ENCODE results near the gene CTIF.
"Not testable (repeated sequence)": the region's sequence is repeated elsewhere in the genome, so short reads cannot be mapped to it uniquely, and the experiment has no call there.

Gene CTIF

DNA sequence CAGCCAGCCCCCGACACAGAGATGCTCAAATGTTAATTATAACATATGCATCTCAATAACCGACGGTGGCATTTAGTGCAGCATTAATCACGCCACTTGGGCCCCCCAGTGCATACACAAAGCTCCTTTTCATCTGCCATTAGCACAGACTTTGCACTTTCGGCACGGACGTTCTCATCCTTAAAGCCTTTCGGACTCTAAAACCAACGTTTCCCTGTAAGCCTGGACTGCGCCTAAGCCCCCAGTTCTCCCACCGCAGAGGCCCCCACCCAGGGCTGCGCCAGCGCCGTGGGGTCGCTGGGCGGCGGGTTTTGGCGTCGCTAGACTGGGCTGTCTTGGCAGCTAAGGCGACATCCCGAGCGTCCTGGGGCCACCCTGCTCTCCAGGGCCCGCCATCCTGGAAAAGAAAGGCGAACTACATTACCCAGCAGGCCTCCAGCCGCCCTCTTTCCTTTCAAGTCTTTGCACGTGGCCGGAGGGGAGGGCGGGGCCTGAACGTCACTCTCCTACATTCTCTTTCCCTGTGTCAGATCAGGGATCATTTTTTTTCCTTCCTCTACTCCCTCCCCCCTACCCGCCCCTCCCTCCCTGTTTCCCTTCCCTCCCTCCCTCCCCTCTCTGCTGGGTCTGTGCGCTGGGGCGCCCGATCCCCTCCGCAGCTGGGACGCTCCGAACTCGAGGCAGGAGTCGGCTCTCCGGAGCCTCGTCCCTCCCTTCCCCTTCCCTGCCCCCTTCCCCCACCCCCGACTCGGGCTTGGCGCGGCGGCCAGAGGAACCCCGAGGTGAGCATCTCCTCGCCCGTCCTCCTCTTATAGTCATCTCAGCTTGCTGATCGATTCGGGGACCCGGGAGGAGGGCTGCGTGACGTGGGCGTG is at the start of gene CTIF:
TSS of gene CTIF (plus strand) at position 501 of the 875 bp plus-strand sequence. CDS start 80,535 bp downstream, outside the sequence.
- peak; percentile 69 for DNase-seq

DNA sequence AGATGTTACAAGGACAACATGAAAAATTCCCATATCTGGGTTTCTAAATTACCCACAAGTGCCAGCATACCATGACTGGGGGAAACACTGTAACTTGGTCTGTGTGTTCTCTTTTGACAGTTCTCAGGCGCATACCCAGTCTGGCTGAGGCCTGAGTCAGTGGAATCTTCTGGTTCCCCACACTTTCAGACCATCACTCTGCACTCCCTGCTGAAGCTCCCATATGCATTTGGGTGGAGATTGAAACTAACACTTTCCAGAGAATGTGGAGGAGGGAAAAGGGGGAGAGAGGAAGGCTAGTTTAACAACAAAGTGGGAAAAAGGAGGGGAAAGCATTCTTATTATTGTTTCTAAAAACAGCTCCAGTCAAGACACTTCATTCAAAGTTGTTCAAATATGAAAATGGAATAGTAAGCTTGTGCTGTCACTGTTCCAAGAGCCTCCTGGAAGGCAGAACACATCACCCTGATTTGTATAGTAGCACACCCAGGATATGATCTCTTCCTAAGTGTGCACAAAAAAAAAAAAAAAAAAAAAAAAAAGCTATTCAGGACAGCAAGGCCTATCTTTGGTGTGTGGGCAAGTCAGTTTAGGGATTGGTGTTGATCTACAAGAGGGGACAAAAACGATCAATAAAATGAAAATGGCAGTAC is 48.1 kb upstream of the CTIF start:
- no peak for DNase-seq

GRCh38 chr18:48492880-48493279 is 46.0 kb upstream of the CTIF start:
- no peak for DNase-seq

GRCh38 chr18:48493434-48494230 is 45.2 kb upstream of the CTIF start:
- DNase-seq: peak; percentile 16

DNA sequence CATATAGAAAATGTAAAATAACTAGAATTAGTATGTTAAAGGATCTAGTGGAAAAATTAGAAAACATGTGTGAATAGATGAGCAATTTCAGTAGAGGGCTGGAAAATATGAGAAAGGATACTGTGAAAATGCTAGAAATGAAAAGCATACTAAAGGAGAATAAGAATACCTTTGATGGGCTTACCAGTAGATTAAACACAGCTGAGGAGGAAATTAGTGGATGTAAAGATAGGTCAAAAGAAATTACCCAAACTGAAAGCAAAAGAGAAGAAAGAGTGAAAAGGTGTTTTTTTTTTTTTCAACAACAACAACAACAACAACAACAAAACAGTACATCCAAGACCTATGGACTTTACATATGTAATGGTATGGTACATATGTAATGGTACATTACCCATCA is 41.0 kb upstream of the CTIF start:
- no peak for DNase-seq

- no peak for DNase-seq
These were observed 38.3 kb upstream of the CTIF start for GRCh38 chr18:48500517-48500916.

DNA sequence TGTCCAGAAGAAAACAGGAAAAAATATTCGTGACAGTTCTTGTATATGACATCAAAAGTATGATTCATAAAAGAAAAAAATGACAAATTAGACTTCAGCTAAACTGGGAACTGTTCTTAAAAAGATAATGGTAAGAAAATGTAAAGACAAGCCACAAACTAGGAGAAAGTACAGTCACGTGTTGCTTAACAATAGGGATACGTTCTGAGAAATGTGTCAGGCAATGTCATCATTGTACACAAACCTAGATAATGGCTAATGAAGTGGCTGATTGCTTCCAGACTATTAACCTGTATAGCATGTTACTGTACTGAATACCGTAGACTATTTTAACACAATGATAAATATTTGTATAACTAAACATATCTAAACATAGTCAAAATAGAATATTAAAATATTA is 35.9 kb upstream of the CTIF start:
- DNase-seq: no peak

DNA sequence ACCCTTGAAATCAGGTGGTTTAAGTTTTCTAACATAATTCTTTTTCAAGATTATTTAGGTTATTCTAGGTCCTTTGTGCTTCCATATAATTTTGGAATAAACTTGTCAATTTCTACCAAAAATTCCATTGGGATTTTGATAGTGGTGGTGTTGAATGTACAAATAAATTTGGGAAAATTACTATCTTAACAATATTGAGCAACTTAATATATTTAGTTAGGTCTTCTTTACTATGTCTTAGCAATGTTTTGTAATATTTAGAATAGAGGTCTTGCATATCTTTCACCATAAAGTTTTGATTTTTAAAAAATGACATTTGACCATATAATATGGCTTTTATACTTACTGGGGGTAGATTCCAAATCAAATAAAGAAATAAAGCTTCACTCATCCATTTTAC is 34.0 kb upstream of the CTIF start:
- DNase-seq: no peak

GRCh38 chr18:48506983-48507568 is 31.8 kb upstream of the CTIF start:
- not testable (repeated sequence) for DNase-seq

DNA sequence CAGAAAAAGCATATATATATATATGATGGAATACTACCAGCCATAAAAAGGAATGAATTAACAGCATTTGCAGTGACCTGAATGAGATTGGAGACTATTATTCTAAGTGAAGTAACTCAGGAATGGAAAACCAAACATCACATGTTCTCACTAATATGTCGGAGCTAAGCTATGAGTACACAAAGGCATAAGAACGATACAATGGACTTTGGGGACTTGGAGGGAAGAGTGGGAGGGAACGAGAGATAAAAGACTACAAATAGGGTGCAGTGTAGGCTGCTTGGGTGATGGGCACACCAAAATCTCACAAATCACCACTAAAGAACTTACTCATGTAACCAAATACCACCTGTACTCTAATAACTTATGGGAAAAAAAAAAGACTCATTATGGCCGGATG is 26.3 kb upstream of the CTIF start:
- DNase-seq: not testable (repeated sequence)

DNA sequence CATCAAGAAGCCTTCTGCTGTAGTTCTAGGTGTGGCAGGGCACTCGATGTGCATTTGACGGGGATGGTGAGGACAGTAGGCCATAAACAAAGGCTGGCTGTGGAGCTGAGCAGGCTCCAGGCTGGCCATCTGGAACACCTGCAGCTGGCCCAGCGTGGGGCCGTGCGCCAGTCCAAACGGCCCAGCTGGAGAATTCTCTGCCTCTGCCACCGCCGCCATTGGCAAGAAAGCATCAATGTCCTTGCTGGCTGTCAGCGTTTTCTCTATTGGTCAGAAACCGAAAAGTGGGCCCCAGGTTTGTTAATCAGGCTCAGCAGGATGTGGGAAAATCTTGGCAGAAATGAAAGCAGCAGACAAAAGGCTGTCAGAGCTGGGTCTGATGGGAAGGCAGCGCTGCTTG is 24.0 kb upstream of the CTIF start:
- no peak for DNase-seq

GRCh38 chr18:48517048-48517447 is 21.8 kb upstream of the CTIF start:
- DNase-seq: no peak

- no peak for DNase-seq
These were observed 19.3 kb upstream of the CTIF start for GRCh38 chr18:48519431-48520100.

GRCh38 chr18:48521723-48522122 is 17.1 kb upstream of the CTIF start:
- no peak for DNase-seq

- DNase-seq: no peak
These were observed 13.2 kb upstream of the CTIF start for GRCh38 chr18:48525671-48526070.

GRCh38 chr18:48527461-48527860 is 11.4 kb upstream of the CTIF start:
- no peak for DNase-seq

- DNase-seq: no peak
These were observed 10.0 kb upstream of the CTIF start for GRCh38 chr18:48528861-48529260.

DNA sequence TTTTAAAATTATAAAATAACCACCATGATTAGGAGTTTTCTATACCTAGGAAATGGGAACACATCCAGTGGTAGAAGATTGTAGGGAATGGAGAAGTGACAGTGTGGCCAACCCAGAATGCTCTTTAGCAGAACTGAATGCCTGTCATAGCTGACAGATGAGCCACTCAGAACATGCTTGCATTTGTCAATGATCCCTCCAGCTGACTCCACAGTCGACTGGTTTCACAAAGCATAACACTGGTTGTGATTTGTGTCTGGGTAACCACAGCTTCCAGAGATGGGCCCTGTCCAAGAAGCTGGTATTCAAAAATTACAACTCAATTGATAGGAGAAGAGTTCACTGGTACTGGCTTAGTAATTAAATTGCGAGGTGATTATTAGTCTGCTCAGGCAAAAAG is 9.0 kb upstream of the CTIF start:
- no peak for DNase-seq

GRCh38 chr18:48530399-48531081 is 8.3 kb upstream of the CTIF start:
- DNase-seq: no peak

- no peak for DNase-seq
These were observed 7.8 kb upstream of the CTIF start for GRCh38 chr18:48531082-48531403.

DNA sequence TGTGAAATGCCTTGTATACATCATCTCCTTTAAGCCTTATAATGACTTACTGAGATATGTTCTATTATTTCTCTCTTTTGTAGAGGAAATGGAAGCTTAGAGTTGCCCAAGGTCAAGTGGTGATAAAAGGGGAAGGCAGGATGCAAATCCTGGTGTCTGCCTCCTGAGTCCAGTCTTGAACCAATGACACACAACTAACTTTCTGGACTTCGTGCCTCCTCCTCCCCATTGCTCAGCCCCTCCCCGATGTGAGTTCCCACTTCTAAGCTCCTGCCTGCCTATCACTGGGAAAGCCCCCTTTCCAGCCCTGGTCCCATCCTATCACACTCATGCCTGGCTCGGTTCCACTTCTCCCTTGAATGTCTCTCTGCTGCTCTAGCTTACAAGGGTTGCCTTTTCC is 6.9 kb upstream of the CTIF start:
- no peak for DNase-seq

Data from NCI-H2029 treated with DMSO at 0.1 percent for 48 hours (cell line).